ACC112 (cell line): ENCODE measurements around the gene ACTG1.

Source experiments
- H2AFZ ChIP-seq: fragments of 200-600 bp; sonication (generic); one replicate; pipeline ENCODE4 v1.6.0; 2017; ENCODE audit warnings: antibody characterized with exemption, low read length; ENCODE audit not compliant: unreplicated experiment
- H3K27ac ChIP-seq: fragments of 200-600 bp; sonication (generic); 2 replicates; pipeline ENCODE4 v1.5.1; 2014; ENCODE audit warnings: low read depth, mild to moderate bottlenecking, antibody characterized with exemption, low read length, moderate library complexity
- H3K27me3 ChIP-seq: fragments of 200-600 bp; sonication (generic); 2 replicates; pipeline ENCODE4 v1.6.1; 2014; ENCODE audit warnings: mild to moderate bottlenecking, antibody characterized with exemption, low read length, moderate library complexity, mixed read lengths; ENCODE audit not compliant: insufficient read depth
- H3K36me3 ChIP-seq: fragments of 200-600 bp; sonication (generic); 2 replicates; pipeline ENCODE4 v1.6.1; 2016; ENCODE audit warnings: mild to moderate bottlenecking, antibody characterized with exemption, low read length, moderate library complexity, mixed read lengths; ENCODE audit not compliant: insufficient read depth
- H3K4me1 ChIP-seq: fragments of 200-600 bp; sonication (generic); one replicate; pipeline ENCODE4 v1.6.1; 2016; ENCODE audit warnings: low read length, mixed read lengths; ENCODE audit not compliant: insufficient read depth, unreplicated experiment, control insufficient read depth
- H3K4me3 ChIP-seq: fragments of 200-600 bp; sonication (generic); 2 replicates; pipeline ENCODE4 v1.5.1; 2014; ENCODE audit warnings: mild to moderate bottlenecking, low read depth, low read length
- H3K79me2 ChIP-seq: fragments of 200-600 bp; sonication (generic); one replicate; pipeline ENCODE4 v1.6.0; 2016; ENCODE audit warnings: low read length; ENCODE audit not compliant: control insufficient read depth, unreplicated experiment, insufficient read depth

ACTG1 gene

GRCh38 chr17:81544281-81544974 is 31.8 kb upstream of the ACTG1 start:
- no peak overlapping the region for H2AFZ ChIP-seq
- no peaks in the 10 kb centered on the region for H3K27me3 ChIP-seq
- peaks cover 5% of the 10 kb centered on the region for H3K79me2 ChIP-seq
- H3K4me3 ChIP-seq: no peak overlapping the region
- no peaks in the 10 kb centered on the region for H3K4me1 ChIP-seq
- no peaks in the 10 kb centered on the region for H3K36me3 ChIP-seq
- no peak overlapping the region for H3K27ac ChIP-seq

- H3K27ac ChIP-seq: no peak overlapping the region
- H3K4me1 ChIP-seq: no peaks in the 10 kb centered on the region
- H3K36me3 ChIP-seq: no peaks in the 10 kb centered on the region
- H3K27me3 ChIP-seq: no peaks in the 10 kb centered on the region
- H3K4me3 ChIP-seq: no peak overlapping the region
- no peak overlapping the region for H2AFZ ChIP-seq
- H3K79me2 ChIP-seq: no peaks in the 10 kb centered on the region
These were observed 31.2 kb upstream of the ACTG1 start for GRCh38 chr17:81543756-81544155.

GRCh38 chr17:81543339-81543675 is 30.7 kb upstream of the ACTG1 start:
- Histone ChIP-seq H3K36me3 (no peaks in the 10 kb centered on the region), H3K79me2 (no peaks in the 10 kb centered on the region), H3K27me3 (no peaks in the 10 kb centered on the region), H3K4me3 (no peak overlapping the region), H3K27ac (no peak overlapping the region), H2AFZ (no peak overlapping the region), H3K4me1 (no peaks in the 10 kb centered on the region)

GRCh38 chr17:81542431-81543338 is 30.1 kb upstream of the ACTG1 start:
- H3K27ac ChIP-seq: no peak overlapping the region
- no peak overlapping the region for H2AFZ ChIP-seq
- no peak overlapping the region for H3K4me3 ChIP-seq
- H3K79me2 ChIP-seq: no peaks in the 10 kb centered on the region
- no peaks in the 10 kb centered on the region for H3K4me1 ChIP-seq
- H3K36me3 ChIP-seq: no peaks in the 10 kb centered on the region
- no peaks in the 10 kb centered on the region for H3K27me3 ChIP-seq

- no peak overlapping the region for H3K27ac ChIP-seq
- H3K27me3 ChIP-seq: peaks cover 6% of the 10 kb centered on the region; the same call in 1 of the 2 replicates
- H2AFZ ChIP-seq: no peak overlapping the region
- H3K36me3 ChIP-seq: no peaks in the 10 kb centered on the region
- no peak overlapping the region for H3K4me3 ChIP-seq
- no peaks in the 10 kb centered on the region for H3K79me2 ChIP-seq
- H3K4me1 ChIP-seq: no peaks in the 10 kb centered on the region
These were observed 28.5 kb upstream of the ACTG1 start for GRCh38 chr17:81541123-81541522.

GRCh38 chr17:81540676-81541027 is 28.1 kb upstream of the ACTG1 start:
- H3K27ac ChIP-seq: no peak overlapping the region
- H3K36me3 ChIP-seq: no peaks in the 10 kb centered on the region
- no peaks in the 10 kb centered on the region for H3K4me1 ChIP-seq
- H3K4me3 ChIP-seq: no peak overlapping the region
- no peaks in the 10 kb centered on the region for H3K79me2 ChIP-seq
- H3K27me3 ChIP-seq: peaks cover 10% of the 10 kb centered on the region; the same call in 1 of the 2 replicates
- no peak overlapping the region for H2AFZ ChIP-seq

- H3K4me1 ChIP-seq: no peaks in the 10 kb centered on the region
- H3K36me3 ChIP-seq: no peaks in the 10 kb centered on the region
- no peak overlapping the region for H3K4me3 ChIP-seq
- H3K27ac ChIP-seq: no peak overlapping the region
- H3K27me3 ChIP-seq: peaks cover 10% of the 10 kb centered on the region; the same call in 1 of the 2 replicates
- no peak overlapping the region for H2AFZ ChIP-seq
- H3K79me2 ChIP-seq: no peaks in the 10 kb centered on the region
These were observed 27.5 kb upstream of the ACTG1 start for GRCh38 chr17:81539961-81540675.

- no peak overlapping the region for H2AFZ ChIP-seq
- H3K4me1 ChIP-seq: no peaks in the 10 kb centered on the region
- no peak overlapping the region for H3K4me3 ChIP-seq
- H3K36me3 ChIP-seq: no peaks in the 10 kb centered on the region
- no peak overlapping the region for H3K27ac ChIP-seq
- peaks cover 10% of the 10 kb centered on the region; the same call in 1 of the 2 replicates for H3K27me3 ChIP-seq
- H3K79me2 ChIP-seq: no peaks in the 10 kb centered on the region
These were observed 26.9 kb upstream of the ACTG1 start for GRCh38 chr17:81539571-81539900.

- H3K4me1 ChIP-seq: no peaks in the 10 kb centered on the region
- H3K79me2 ChIP-seq: no peaks in the 10 kb centered on the region
- no peak overlapping the region for H3K4me3 ChIP-seq
- H3K27ac ChIP-seq: no peak overlapping the region
- no peak overlapping the region for H2AFZ ChIP-seq
- peaks cover 10% of the 10 kb centered on the region; the same call in 1 of the 2 replicates for H3K27me3 ChIP-seq
- H3K36me3 ChIP-seq: no peaks in the 10 kb centered on the region
These were observed 26.3 kb upstream of the ACTG1 start for GRCh38 chr17:81538651-81539570.
